ENCODE results near the gene FGD6. TPM values are rescaled to one million over a fixed set of nuclear protein-coding genes. Genes with fewer than 3 reads are reported as not detected.

Gene FGD6
- total RNA-seq, 4 donors from 2014 or later: 16.2 to 46.9 (median 25.0) TPM

GRCh38 chr12:95051241-95051640 lies 166.0 kb downstream of the FGD6 start:
- TF ChIP-seq POLR2AphosphoS5 (IDR thresholded peaks at IDR 0.05) (no peak), POLR2A (IDR thresholded peaks at IDR 0.05) (no peak), EP300 (IDR thresholded peaks at IDR 0.05) (no peak)
- WGBS: 89% methylated on average over 4 of the region's 4 CpGs
- H3K27me3 ChIP-seq: no peaks in the 10 kb centered on the region
- H3K27ac ChIP-seq: no peak overlapping the region
- H3K9me3 ChIP-seq: no peaks in the 10 kb centered on the region
- H3K4me1 ChIP-seq: no peaks in the 10 kb centered on the region
- H3K4me3 ChIP-seq: no peak overlapping the region
- H3K36me3 ChIP-seq: peaks cover 80% of the 10 kb centered on the region
- DNase-seq (ENCODE audit: low spot score in 2 of 2): no peak

GRCh38 chr12:95037906-95038305 lies 179.4 kb downstream of the FGD6 start:
- H3K9me3 ChIP-seq: no peaks in the 10 kb centered on the region
- H3K4me1 ChIP-seq: no peaks in the 10 kb centered on the region
- peaks cover 45% of the 10 kb centered on the region for H3K36me3 ChIP-seq
- H3K4me3 ChIP-seq: no peak overlapping the region
- no peak for DNase-seq (ENCODE audit: low spot score in 2 of 2)
- no peak for TF ChIP-seq CTCF (IDR thresholded peaks at IDR 0.05)
- no peak for TF ChIP-seq POLR2AphosphoS5 (IDR thresholded peaks at IDR 0.05)
- WGBS: 85% methylated on average over 2 of the region's 2 CpGs
- H3K27me3 ChIP-seq: no peaks in the 10 kb centered on the region
- no peak overlapping the region for H3K27ac ChIP-seq

- no peaks in the 10 kb centered on the region for H3K4me1 ChIP-seq
- no peak overlapping the region for H3K4me3 ChIP-seq
- no peak for TF ChIP-seq EP300 (IDR thresholded peaks at IDR 0.05)
- no peak for TF ChIP-seq CTCF (IDR thresholded peaks at IDR 0.05)
- TF ChIP-seq POLR2AphosphoS5 (IDR thresholded peaks at IDR 0.05): no peak
- TF ChIP-seq POLR2A (IDR thresholded peaks at IDR 0.05): no peak
- no peaks in the 10 kb centered on the region for H3K9me3 ChIP-seq
- H3K36me3 ChIP-seq: peaks cover 51% of the 10 kb centered on the region
- H3K27me3 ChIP-seq: no peaks in the 10 kb centered on the region
- WGBS: 97% methylated on average over 1 of the region's 1 CpG
- no peak overlapping the region for H3K27ac ChIP-seq
- no peak for DNase-seq (ENCODE audit: low spot score in 2 of 2)
These were observed 182.5 kb downstream of the FGD6 start for GRCh38 chr12:95034750-95035149.

Other genes starting within 250 kb of the FGD6 start
- gene NDUFA12, start 213.8 kb downstream of the FGD6 start, total RNA-seq: 100 to 1,000 TPM in 2 of 4 donors, 10 to 100 TPM in 2; 40.7 to 129 (median 101) TPM
- gene NR2C1, start 143.8 kb downstream of the FGD6 start, total RNA-seq: 10 to 100 TPM; 24.1 to 81.1 (median 29.4) TPM
- 100 to 1,000 TPM in 1 of 4 donors, 10 to 100 TPM in 3; 64.0 to 117 (median 70.9) TPM for gene VEZT, start 340 bp upstream of the FGD6 start, total RNA-seq